HL-60/S4 treated with phorbol 12-myristate 13-acetate at 8.2 ng/mL for 4 days and 3 days (cell line): ENCODE results near the gene YWHAE.
"Not testable (repeated sequence)": the region's sequence is repeated elsewhere in the genome, so short reads cannot be mapped to it uniquely, and the experiment has no call there.

Source experiments
- in situ Hi-C: fragments of 300-500 bp; cut with MboI; formaldehyde crosslinking; loops from 2 replicates; pipeline ENCODE4 v1.15.0; 2022; ENCODE audit warnings: low sequenced_read_pairs

The YWHAE gene

DNA sequence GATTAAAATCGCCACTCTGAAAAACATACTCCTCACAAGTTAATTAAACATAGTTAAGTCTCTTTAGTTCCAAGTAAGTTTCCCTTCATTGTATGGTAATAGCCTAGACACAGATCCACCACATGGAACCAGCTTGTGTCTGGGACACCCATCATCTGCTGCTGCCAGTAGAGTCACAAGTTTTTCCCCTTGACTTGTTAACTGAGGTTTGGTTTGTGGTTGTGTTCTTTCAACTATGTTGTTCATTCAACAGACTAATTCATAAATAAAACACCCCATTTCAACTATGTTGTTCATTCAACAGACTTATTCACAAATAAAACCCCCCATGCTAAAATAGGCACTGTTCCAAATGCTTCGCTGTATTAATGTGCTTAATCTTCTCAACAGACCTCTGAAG is 24.4 kb downstream of the YWHAE start:
- in situ Hi-C loops: no loop called here

GRCh38 chr17:1374431-1375177 is 25.4 kb downstream of the YWHAE start:
- in situ Hi-C loops: no loop called here

- in situ Hi-C loops: no loop called here
Observed at GRCh38 chr17:1373707-1374237, 26.2 kb downstream of the YWHAE start.

- in situ Hi-C loops: no loop called here
Observed at GRCh38 chr17:1372618-1373017, 27.4 kb downstream of the YWHAE start.

DNA sequence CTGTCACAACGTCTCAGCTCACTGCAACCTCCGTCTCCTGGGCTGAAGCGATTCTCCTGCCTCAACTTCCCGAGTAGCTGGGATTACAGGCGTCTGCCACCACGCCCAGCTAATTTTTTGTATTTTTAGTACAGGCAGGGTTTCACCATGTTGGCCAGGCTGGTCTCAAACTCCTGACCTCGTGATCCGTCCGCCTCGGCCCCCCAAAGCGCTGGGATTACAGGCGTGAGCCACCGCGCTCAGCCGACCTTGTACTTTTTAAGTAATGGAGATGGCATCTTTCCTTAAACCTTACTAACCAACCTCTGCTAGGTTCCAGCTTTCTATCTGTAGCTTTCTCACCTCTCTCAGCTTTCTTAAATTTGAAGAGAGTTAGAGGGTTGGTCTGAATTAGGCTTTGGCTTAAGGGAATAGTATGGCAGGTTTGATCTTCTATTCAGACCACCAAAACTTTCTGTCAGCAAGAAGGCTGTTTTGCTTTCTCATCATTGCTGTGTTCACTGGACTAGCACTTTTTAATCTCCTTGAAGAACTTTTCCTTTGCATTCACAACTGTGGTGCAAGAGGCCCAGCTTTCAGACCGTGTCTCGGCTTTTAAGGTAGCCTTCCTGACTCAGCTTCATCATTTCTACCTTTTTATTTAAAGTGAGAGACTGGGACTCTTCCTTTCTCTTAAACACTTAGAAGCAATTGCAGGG is 28.0 kb downstream of the YWHAE start:
- in situ Hi-C loops: no loop called here

DNA sequence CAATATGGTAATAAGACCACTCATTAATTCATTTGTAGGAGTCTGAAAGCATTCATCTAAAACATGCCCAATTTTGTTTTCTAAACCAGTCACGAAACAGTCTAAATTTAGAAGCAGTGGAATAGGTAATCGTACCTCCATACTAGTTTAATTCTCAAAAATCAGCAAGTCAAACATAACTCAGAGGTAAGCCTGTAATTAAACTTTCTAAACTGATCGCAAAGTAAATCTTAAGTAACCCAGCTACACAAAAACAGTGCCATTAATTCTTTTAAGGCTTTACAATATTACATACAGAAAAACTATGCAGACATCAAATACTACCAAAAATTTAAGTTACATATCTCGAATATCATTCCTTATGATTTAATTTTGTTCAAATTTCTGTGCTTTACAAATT is 31.4 kb downstream of the YWHAE start:
- in situ Hi-C loops: no loop called here

DNA sequence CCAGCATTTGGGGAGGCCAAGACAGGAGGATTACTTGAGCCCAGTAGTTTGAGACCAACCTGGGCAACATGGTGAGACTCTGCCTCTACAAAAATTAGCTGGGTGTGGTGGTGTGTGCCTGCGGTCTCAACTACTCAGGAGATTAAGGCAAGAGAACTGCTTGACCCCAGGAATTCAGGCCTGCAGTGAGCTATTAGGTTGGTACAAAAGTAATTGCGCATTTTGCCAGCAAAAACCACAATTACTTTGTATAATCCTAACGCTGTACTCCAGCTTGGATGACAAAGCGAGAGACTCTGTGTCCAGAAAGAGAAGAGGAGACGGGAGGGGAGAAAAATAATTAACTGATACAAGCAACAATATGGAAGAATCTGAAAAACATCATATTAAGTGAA is 32.7 kb downstream of the YWHAE start:
- in situ Hi-C loops: no loop called here

DNA sequence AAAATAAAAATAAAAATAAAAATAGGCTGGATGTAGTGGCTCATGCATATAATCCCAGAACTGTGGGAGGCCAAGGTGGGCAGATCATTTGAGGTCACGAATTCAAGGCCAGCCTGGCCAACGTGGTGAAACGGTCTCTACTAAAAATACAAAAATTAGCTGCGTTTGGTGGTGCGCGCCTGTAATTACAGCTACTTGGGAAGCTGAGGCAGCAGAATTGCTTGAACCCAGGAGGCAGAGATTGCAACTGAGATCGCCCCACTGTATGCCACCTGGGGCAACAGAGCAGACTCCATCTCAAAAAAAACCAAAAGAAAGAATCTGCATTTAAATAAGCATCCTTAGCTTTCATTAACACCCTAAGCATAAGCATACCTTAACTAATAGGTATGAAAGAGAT is 33.8 kb downstream of the YWHAE start:
- in situ Hi-C loops: no loop called here

GRCh38 chr17:1365445-1366039 is 34.5 kb downstream of the YWHAE start:
- in situ Hi-C loops: no loop called here

DNA sequence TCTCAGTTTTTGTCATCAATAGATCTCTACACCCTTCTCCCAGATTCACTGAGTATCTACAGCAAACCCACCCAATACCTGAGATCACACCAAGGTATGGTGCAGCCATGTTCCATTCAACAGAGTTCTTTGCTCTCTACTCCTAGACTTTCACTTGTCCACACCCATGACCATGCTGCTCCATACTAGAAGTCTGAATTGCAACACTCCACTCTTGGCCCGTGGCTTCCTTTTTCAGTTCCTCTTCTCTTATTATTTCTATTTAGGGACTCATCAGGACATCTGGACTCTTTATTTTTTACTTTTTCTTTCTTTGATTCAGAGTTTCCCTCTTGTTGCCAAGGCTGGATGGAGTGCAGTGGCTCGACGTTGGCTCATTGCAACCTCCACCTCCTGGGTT is 37.1 kb downstream of the YWHAE start:
- in situ Hi-C loops: no loop called here

DNA sequence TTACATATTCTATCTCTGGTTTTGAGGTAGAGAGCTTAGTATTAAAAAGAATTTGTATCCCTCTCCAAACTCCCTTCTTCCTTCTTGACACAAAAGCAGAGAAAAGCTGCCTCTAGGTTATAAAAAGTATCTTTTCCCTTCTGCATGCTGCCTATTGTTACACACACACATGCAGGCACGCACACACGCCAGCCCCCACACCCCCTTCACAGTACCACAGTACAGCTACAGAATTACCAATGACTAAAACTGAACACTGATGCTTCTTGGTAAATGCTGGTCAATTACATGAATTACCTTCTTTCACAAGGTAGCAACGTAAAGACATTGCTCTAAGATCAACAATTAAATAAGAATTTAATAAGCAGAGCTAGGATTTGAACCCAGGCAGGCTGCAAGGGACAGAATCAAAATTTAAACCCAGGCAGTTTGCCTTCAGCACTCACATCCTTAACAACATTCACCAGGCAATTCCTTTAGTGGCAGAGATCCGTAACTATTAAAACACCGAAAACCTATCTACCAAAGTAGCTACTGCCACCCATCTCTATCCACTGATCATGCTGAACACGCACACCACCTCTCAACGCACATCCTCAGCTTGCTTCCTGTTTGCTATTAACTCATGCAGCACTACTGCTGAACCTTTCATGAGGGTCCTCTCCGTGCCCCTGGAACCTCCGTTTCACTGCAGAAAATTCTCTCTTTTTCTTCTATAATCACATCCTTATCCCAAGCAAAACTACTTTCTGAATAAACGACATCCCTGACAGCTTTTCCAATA is 37.8 kb downstream of the YWHAE start:
- in situ Hi-C loops: no loop called here

GRCh38 chr17:1360975-1361374 is 39.0 kb downstream of the YWHAE start:
- in situ Hi-C loops: no loop called here

- in situ Hi-C loops: not testable (repeated sequence)
Observed at GRCh38 chr17:1360315-1360714, 39.7 kb downstream of the YWHAE start.

- in situ Hi-C loops: no loop called here
Observed at GRCh38 chr17:1354030-1354429, 46.0 kb downstream of the YWHAE start.

- in situ Hi-C loops: not testable (repeated sequence)
Observed at GRCh38 chr17:1352530-1352929, 47.5 kb downstream of the YWHAE start.

DNA sequence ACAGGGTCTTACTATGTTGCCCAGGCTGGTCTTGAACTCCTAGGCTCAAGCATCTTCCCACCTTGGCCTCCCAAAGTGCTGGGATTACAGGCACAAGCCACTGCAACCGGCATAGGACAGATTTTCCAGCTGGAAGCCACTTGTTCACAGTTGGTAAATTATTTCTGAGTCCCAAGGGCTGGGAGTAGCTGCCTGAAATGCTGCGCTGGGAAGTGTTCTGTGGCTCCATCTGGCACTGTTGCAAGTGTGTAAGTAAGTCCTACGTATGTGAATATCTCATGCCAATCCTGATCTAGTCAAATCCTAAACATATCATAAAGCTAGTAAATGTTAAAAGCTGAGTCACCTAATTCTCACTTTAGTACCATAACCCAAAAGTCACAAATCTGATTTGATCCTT is 48.1 kb downstream of the YWHAE start:
- in situ Hi-C loops: no loop called here

DNA sequence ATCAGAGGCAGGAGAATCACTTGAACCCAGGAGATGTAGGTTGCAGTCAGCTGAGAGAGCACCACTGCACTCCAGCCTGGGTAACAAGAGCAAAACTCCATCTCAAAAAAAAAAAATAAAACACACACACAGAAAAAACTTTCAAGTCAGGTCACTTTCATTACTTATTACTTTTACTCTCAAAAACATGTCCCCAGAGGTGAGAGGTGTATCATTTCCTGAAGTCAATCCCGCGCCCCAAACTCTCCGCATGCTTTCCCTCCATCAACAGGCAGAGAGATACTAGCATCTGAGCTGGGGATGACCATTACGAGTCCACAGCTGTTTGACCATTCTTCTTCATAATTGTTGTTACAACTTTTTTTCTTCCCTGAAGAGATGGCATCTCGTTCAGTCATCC is 48.7 kb downstream of the YWHAE start:
- in situ Hi-C loops: no loop called here

DNA sequence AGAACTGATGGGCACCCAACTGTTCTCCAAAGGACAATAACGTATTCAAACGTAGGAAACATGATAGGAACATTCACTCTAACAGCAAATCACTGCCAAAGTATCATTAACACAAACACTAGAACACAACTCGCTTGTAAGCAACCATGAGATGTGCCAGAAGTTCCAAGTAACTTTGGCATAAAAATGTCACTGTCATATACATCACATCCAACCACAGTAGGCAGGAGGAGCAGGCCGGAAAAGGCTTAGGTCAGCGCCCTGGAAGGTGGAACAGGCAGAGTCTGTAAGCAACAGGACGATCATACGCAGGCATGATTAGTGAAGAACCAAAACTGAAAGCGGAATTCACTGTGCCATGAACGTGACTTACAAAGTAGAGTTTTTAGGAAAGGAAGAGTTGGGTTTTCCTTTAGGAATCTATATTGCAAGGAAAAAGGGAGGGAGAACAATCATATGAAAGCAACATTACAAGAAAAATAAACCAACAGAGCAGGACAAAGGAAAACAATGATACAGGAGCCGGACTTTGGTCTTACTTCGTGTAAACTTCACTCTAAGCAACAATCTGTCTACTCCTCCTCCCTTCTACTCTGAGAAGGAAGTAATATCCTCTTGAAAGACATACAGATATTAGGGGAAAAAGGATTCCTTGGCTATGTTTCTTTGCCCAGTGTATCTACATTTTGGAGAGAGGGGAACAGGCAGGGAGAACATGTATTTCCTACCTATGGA is 52.3 kb downstream of the YWHAE start:
- in situ Hi-C loops: no loop called here

GRCh38 chr17:1344521-1344920 is 55.5 kb downstream of the YWHAE start:
- in situ Hi-C loops: no loop called here

DNA sequence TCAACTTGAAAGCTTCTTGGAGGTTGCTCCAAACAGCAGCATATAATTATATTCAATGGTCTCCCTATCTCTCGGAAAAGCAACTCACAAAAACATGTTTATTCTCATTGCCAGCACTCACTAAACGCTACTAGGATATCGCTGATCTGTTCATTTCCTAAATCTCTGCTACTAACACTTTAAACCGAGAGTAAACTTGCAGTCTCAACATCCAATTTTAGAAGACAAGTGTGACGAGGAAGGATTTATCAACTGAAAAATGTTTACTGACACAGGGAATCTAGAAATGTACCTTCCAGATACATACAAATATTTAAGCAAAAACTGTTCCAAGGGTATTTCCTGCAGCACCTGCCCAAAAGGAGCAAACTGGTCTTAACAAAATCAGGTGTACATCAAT is 56.5 kb downstream of the YWHAE start:
- in situ Hi-C loops: no loop called here

DNA sequence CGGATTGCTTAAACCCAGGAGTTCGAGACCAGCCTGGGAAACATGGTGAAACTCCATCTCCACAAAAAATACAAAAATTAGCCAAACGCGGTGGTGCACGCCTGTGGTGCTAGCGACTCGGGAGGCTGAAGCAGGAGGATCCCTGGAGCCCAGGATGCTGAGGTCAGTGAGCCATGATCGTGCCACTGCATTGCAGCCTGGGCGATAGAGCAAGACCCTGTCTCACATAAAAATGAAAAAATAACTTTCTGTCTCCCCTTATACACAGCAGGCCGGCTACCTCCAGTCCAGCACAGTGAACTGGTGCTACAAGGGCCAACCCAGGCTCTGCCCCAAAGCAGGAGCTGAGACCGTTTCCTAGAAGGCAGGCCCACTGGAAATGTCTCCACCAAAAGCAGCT is 59.7 kb downstream of the YWHAE start:
- in situ Hi-C loops: no loop called here
